A172 (cell line): ENCODE data around the gene AKAP12. TPM values are rescaled to one million over a fixed set of nuclear protein-coding genes. Genes with fewer than 3 reads are reported as not detected.

Source experiments
- DNase-seq: peaks from one replicate; pipeline ENCODE4 v3.0.0-alpha.2; 2015; ENCODE audit warnings: low spot score
- total RNA-seq: library from RNA; depleted of rRNA; stranded (reverse); fragments of >200 nt; shearing (Covaris generic); gene quantifications from 2 replicates; pipeline ENCODE4 v1.2.3, GENCODE V29; 2014; rRNA removed

AKAP12 gene
- total RNA-seq = 172 and 173 TPM in 2 replicates

- DNase-seq = no peak
Measured at GRCh38 chr6:151239603-151240035, at the start of gene AKAP12. AKAP12 (plus strand) TSS chr6:151239967; CDS start chr6:151240563, 596 bp downstream.

- DNase-seq = no peak
Measured at GRCh38 chr6:151191527-151191926, 48.2 kb upstream of the AKAP12 start.

GRCh38 chr6:151196555-151196954, 43.2 kb upstream of the AKAP12 start:
- no peak for DNase-seq

- DNase-seq = no peak
Measured at GRCh38 chr6:151197556-151197955, 42.2 kb upstream of the AKAP12 start.

GRCh38 chr6:151199991-151200390, 39.8 kb upstream of the AKAP12 start:
- no peak for DNase-seq

- DNase-seq = no peak
Measured at GRCh38 chr6:151205721-151206600, 33.8 kb upstream of the AKAP12 start.

GRCh38 chr6:151207674-151208073, 32.1 kb upstream of the AKAP12 start:
- DNase-seq = no peak

- peak; percentile 44 for DNase-seq
Measured at GRCh38 chr6:151209071-151209831, 30.5 kb upstream of the AKAP12 start.

- no peak for DNase-seq
Measured at GRCh38 chr6:151211075-151211474, 28.7 kb upstream of the AKAP12 start.

- no peak for DNase-seq
Measured at GRCh38 chr6:151213352-151213751, 26.4 kb upstream of the AKAP12 start.

- no peak for DNase-seq
Measured at GRCh38 chr6:151215999-151216398, 23.8 kb upstream of the AKAP12 start.

GRCh38 chr6:151216804-151217203, 23.0 kb upstream of the AKAP12 start:
- DNase-seq = no peak

- DNase-seq = no peak
Measured at GRCh38 chr6:151219192-151219591, 20.6 kb upstream of the AKAP12 start.

- DNase-seq = no peak
Measured at GRCh38 chr6:151224076-151224475, 15.7 kb upstream of the AKAP12 start.

GRCh38 chr6:151225919-151226318, 13.8 kb upstream of the AKAP12 start:
- no peak for DNase-seq

- no peak for DNase-seq
Measured at GRCh38 chr6:151228788-151229400, 10.9 kb upstream of the AKAP12 start.

- no peak for DNase-seq
Measured at GRCh38 chr6:151229401-151230276, 10.1 kb upstream of the AKAP12 start.

GRCh38 chr6:151230277-151230577, 9.5 kb upstream of the AKAP12 start:
- no peak for DNase-seq

- no peak for DNase-seq
Measured at GRCh38 chr6:151232899-151233298, 6.9 kb upstream of the AKAP12 start.

GRCh38 chr6:151233731-151234130, 6.0 kb upstream of the AKAP12 start:
- no peak for DNase-seq

GRCh38 chr6:151236668-151237401, 2.9 kb upstream of the AKAP12 start:
- no peak for DNase-seq
